Medulla oblongata (tissue), 1 donor: ENCODE data around the gene DLGAP1.

Experiments used
- DNase-seq: peaks from one replicate; pipeline ENCODE4 v3.0.0-alpha.2; 2015; ENCODE audit errors: extremely low spot score

Gene DLGAP1

GRCh38 chr18:3504637-3505036 lies 950.5 kb downstream of the DLGAP1 start:
- DNase-seq: no peak

- DNase-seq: no peak
These were observed 952.5 kb downstream of the DLGAP1 start for GRCh38 chr18:3502650-3503049.

GRCh38 chr18:3500016-3500415 lies 955.1 kb downstream of the DLGAP1 start:
- no peak for DNase-seq

DNA sequence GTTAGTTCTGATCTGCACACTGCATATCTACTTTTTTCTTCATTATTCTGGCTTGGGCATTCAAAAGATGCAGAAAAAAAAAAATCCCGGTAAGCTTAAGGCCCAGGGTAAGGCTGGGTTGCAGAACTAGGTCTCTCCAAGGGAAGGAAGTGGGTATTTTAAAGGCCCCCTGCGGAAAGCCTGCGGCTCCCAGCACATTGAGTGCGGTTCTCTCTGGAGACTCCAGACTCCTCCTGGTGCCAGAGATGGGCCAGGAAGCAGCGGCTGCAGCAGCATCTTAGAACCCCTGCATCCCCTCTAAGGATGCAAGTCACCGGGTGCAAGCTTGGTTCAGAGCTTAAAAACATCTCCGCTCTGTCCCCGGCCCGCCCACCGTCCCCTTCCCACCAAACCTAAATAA lies 955.6 kb downstream of the DLGAP1 start:
- no peak for DNase-seq

DNA sequence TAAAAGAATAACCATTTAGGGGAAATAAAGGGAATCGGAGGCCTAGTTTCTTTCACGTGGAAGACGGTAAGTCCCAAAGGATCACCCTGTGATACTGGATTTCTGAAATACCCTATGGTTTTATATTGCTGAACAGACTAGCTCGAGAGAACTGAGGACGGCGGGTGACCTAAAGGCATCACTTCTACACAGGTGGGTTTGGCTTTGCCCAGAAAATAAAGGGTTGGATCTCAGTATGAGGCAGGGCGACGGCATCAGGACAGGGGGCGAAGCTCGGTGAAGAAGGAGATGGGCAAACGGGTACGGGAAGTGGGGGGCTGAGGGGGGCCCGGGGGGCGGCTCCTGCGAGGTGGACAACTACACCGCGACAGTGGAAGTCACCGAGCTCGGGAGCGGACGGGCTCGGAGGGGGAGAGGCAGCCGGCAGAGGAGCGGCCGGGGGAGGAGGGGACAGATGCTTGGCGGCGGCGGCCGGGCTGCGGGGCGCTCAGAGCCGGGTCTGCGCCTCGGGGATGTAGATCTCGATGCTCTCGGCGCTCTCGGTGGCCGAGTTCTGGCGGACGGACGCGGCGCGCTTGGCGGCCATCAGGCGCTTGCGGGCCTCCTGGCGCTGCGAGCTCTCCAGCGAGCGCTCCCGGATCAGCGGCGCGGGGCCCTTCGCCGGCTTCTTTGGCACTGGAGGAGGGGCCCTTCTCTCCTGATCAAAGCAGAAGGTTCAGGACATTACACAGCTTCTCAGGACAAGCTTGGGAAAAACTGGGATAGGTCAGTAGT lies 956.2 kb downstream of the DLGAP1 start:
- no peak for DNase-seq

DNA sequence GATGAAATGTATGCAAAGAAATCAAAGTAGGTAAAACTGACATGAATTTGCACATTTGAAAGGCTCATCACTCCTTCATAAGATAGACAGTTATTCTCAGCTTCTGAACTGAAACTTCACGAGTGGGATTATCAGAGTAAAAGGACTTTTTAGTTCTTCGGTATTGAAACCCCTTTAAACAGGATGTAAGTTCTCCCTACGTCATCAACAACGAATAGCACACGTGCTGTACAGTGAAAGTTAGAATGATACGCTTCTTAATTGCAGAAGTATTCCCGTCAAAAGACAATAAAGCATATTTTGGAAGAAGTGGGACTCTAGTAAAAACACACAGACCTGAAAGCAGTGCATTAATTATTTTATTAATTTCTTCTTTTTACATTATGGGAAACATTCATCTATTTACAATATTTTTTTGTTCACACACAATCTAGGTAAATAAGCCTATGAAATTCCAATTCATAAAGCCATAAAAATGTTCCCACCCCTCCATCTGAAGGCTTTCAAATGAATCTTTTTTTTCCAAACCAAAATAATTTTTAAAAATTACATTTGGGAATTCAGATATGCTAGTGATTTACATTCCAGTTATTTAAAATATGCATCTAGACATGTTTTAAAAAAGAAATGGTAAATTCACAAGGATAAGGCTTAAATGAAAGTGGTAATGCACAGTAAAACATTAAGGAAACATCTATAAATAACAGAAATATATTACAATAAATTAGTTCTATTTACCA lies 959.2 kb downstream of the DLGAP1 start:
- DNase-seq: no peak

GRCh38 chr18:3494569-3494968 lies 960.5 kb downstream of the DLGAP1 start:
- DNase-seq: no peak

GRCh38 chr18:3494245-3494526 lies 960.9 kb downstream of the DLGAP1 start:
- no peak for DNase-seq

DNA sequence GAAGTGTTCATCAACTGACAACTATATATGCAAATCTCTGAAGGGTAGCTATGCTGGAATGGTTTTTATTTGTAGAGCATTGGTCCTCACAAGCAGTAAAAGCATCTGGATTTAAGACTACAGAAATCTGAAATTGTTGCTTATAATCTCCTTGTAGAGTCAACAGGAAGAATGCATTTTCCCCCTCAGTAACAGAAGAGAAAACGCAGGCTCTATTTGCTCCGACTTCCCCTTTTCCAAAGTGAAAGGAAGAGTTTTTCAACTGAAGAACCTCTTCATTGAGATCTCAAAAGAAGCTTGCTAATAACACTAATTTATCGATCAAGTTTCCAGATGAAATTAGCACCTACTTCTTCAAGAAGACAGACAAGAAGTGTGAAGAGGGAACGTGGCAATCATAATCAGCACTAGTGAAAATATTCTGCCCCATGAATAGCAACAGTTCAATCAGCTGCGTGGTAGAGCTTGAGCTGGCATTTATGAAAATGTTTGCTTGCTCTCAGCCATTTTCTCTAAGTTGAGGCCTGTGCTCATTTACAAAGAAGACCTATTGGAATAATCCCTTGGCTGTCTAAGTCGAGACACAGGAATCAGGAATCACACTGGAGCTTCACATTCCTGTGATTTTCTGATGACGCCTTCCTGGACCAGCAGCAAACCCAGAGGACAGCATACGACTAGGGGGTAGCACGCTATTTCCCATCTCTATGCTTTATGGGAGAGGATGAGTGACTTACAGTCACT lies 961.4 kb downstream of the DLGAP1 start:
- peak; percentile 26 for DNase-seq

- no peak for DNase-seq
These were observed 962.4 kb downstream of the DLGAP1 start for GRCh38 chr18:3492721-3493120.

GRCh38 chr18:3491981-3492555 lies 963.0 kb downstream of the DLGAP1 start:
- no peak for DNase-seq

GRCh38 chr18:3489462-3489861 lies 965.6 kb downstream of the DLGAP1 start:
- DNase-seq: no peak

DNA sequence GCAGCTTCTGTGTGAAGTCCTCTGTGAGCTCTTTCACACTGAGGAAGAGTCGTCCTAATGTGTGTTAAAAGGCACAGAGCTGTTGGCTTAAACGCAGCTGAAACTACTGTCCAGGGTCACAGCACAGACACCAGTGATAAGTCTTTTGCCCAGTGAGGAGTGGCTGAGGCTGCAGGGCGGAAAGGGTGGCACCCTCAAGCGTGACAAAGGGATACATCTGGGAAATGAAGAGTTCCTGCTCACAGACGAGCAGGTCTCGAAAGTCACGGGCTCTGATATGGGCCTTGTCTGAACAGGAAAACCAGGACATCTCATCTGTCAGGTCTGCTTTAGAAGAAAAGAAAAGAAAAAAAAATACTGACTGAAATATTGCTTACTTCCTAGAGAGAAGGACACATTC lies 968.6 kb downstream of the DLGAP1 start:
- no peak for DNase-seq

DNA sequence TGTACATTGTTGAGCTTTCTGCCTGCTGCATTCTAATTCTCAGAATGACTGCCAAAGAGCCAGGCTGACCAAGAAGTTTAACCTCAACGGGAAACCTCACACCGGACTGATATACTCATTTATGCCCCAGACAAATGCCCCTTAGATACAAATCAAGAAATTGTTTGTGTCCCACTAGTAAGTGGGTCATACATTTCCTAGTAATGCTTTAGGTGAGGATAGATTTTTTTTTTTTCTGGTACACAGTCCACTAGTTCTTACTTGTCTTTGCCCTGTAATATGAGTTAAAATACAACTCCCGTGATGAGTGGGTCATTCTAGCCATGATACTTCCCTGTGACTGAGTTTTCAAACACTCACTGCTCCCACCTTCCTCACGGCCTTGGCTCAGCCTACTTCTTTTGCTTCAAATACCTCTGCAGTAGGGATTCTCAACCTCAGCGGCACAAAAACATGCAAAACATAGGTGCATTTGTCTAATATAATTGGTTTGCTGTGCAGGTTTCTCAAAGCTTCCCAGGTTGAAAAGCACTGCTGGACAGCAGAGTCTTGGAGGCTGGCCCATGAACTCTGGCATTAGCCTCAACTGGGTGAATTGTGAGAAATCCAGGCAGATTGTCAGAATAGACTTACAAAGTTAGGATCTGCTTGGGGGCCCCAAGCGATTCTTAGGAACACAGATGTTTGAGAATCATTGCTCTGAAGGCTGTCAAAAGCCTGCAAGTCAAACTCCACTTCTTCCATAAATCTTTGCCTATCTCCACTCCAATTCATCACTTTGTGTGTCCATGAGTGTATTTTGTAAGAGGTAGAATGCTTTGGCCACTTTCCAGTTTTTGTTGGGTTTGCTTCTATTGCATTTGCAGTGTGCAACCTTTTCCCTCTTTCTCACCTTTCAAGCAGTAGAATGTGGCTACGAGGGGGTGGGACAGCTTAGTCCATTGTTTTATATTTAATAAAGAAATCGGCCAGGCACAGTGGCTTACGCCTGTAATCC lies 969.7 kb downstream of the DLGAP1 start:
- DNase-seq: no peak

DNA sequence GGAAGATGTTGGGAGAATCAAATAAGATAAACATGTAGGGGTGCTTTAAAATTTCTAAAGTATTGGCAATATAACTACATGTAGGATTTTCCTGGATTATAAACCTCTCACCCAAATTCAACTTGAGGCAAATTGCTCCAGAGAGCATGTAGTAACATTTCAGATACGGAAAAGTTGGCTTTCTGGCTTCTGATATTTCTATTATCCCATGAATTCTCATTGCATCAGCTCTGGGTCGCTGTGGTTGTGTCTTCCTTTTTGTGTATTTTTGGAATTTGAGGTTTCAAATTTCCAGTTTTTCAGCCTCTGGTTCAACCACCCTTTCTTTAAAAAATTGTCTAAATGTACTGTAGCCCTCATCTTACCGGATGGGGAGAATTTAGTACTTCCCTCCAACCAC lies 972.8 kb downstream of the DLGAP1 start:
- no peak for DNase-seq

DNA sequence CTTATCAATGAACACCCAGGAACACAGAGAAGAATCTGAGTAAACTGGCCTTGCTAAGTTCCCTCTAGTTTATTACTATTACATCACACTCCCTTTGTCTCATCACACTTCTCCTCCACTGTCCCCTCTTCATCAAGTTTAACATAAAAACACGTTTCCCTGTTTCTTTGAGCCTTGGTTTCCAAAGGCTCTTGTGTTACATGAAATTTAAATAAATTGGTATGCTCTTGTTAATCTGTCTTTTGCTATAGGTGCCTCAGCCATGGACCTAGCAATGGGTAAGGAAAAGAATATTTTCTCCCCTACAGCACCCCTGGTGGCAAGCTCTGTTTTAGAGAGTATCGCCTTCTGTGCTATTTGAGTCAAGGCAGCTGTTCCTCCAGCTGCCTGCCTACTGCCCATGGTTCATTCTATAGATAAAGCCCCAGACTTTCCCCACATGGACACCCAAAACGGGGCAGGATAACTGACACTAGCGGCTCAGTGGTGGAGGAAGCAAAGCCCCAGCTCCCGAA lies 973.4 kb downstream of the DLGAP1 start:
- peak; percentile 46 for DNase-seq

- no peak for DNase-seq
These were observed 974.1 kb downstream of the DLGAP1 start for GRCh38 chr18:3480827-3481573.

- no peak for DNase-seq
These were observed 975.1 kb downstream of the DLGAP1 start for GRCh38 chr18:3479978-3480509.

DNA sequence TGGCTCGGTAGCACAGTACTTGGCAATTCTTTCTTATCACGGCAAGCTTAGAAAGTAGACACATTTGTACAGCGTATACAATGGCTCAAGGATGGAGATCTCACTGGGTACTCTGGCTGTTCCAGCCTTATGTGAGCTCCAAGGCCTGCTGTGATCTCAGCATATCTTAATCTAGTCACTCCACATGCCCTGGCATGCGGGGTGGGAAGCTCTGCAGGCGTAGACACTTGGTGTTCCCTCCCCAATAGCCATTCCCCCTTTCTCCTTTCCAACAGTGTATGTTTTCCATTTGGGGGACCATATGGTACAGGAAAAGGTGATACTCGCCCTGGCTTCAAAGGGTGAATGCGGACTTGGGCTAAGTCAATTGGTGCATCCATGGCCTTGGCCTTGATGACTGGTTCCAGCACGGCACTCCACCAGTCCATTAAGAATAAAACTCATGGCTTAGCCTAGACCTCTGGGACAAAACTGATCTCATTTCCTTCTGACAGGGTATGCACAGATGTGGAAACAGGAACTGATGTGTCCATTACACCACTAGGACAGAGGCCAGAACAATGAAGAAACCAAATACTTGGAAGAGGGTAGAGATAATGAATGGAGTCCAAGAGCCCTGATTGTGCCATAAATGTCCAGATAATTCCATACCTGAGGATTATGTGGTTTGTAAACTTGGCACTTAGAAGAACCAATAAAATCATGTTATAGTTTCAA lies 976.7 kb downstream of the DLGAP1 start:
- no peak for DNase-seq
